HFF-Myc (cell line): Measurements from ENCODE around the gene PPIL4.

ENCODE experiments used
- DNase-seq: peaks from one replicate; pipeline ENCODE4 v3.0.0-alpha.2; 2011; ENCODE audit warnings: low read depth; ENCODE audit errors: extremely low read depth
- H3K4me3 ChIP-seq: replicated peaks from 2 replicates; pipeline ENCODE4 v1.5.1; 2011; ENCODE audit warnings: low read depth, mild to moderate bottlenecking, control low read depth, low read length
- CTCF ChIP-seq: IDR thresholded peaks from 2 replicates; pipeline ENCODE4 v1.5.1; 2012; ENCODE audit warnings: mild to moderate bottlenecking, low read depth, low read length, control low read depth; ENCODE audit errors: missing control alignments

The PPIL4 gene, protein sequence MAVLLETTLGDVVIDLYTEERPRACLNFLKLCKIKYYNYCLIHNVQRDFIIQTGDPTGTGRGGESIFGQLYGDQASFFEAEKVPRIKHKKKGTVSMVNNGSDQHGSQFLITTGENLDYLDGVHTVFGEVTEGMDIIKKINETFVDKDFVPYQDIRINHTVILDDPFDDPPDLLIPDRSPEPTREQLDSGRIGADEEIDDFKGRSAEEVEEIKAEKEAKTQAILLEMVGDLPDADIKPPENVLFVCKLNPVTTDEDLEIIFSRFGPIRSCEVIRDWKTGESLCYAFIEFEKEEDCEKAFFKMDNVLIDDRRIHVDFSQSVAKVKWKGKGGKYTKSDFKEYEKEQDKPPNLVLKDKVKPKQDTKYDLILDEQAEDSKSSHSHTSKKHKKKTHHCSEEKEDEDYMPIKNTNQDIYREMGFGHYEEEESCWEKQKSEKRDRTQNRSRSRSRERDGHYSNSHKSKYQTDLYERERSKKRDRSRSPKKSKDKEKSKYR

DNA sequence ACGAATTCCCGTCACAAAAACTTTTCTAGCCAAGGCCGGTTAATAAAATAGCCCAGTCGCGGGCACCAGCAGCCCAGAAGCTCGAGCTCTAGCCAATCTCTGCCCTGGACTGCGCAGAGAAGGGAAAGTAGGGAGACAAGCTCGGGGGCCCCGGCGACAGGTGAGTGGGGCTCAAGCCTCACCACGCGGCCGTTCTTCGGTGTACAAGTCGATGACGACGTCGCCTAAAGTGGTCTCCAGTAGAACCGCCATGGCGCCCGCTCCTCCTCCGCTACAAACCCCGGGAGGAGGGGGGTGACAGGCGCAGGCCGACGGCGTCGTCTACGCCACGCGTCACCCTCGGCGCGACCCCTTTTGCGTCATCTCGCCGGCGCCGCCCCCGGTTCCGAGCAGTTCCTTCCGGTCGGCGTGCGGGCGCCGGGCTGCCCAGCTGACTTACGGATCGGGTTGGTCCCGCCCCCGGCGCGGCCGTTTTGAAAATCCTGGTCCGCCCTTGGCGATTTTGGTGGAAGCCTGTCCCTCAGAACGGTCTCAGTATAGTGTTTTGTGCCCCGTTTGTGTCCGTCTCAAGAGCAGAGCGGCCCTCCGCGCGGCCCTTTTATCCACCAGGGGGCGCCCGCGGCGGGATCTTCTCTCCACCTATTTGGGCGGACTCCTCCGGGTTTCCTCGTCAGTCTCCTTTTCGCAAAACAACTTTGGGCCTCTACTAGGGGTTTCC, at the start of gene PPIL4:
Gene PPIL4, minus strand, starts transcription at position 290 of the 718 bp plus-strand sequence. Its CDS starts 38 bp downstream, at position 252.
- peak; percentile 63 for DNase-seq
- H3K4me3 ChIP-seq: peak within 1 kb of the TSS; percentile 80
- peak; percentile 89 for TF ChIP-seq CTCF

GRCh38 chr6:149593408-149593807, 47.6 kb upstream of the PPIL4 start:
- no peak for DNase-seq
- no peak for TF ChIP-seq CTCF
- no peak overlapping the region for H3K4me3 ChIP-seq

DNA sequence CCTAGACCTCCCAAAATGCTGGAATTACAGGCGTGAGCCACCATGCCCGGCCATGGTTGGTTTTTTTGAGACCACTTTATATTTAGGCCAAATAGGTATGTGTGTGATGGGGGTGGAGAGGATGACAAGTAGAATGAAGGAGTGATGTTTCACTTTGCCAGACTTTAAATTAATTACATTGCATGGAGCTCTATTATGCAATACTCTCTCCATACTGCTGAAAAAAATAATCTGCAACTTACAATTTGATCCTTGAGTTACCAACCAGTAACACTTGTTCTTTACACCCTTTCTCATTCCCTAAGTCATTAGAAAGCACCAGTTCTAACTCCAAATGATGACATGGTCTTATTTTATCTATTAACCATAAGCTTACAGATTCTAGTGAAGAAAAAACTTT, 47.1 kb upstream of the PPIL4 start:
- TF ChIP-seq CTCF: no peak
- no peak overlapping the region for H3K4me3 ChIP-seq
- no peak for DNase-seq

GRCh38 chr6:149586149-149586548, 40.3 kb upstream of the PPIL4 start:
- no peak overlapping the region for H3K4me3 ChIP-seq
- no peak for DNase-seq
- no peak for TF ChIP-seq CTCF

DNA sequence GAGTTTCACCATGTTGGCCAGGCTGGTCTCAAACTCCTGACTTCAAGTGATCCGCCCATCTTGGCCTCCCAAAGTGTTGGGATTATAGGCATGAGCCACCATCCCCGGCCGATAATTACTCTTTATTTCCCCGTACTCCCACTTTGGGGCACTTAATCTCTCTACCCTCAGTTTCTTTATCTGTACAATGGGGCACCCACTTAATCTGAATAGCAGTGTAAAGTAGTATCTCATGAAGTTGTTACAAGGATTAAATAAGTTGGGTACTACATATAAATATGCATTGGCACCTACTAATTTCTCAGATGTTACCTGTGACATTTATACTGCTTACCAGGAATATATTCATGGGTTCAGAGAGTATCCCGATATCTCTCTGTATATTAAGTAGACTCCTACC, 35.5 kb upstream of the PPIL4 start:
- DNase-seq: no peak
- H3K4me3 ChIP-seq: no peak overlapping the region
- TF ChIP-seq CTCF: no peak

GRCh38 chr6:149580880-149581279, 35.0 kb upstream of the PPIL4 start:
- TF ChIP-seq CTCF: no peak
- no peak overlapping the region for H3K4me3 ChIP-seq
- DNase-seq: no peak
